Measurements from ENCODE around the gene DYNLT2B.

DYNLT2B gene

DNA sequence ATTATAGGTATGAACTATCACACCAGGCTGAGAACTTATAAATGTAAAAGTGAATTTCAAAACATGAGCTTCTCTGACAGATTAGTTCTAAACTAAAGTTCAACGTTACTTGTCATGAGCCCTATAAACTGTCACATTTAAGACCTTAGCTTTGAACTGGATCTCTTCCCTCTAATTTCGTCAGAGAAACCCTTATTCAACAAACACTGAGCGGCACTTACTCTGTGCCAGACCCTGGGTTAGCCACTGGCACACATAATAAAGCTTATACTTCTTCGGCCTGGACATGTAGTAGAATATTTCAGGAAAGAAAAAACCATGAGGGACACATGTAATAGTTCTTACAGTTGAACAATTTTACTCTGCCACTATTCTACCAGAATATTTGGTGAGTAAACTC lies 36.1 kb downstream of the DYNLT2B start:
- Histone ChIP-seq H3K4me2 (ENCODE audit: low read depth, low read length, poor library complexity, severe bottlenecking) (no peak overlapping the region), H2AFZ (ENCODE audit: low read length) (no peak overlapping the region), H3F3A (ENCODE audit: low read depth) (no peaks in the 10 kb centered on the region), H4K20me1 (ENCODE audit: insufficient read depth, low read length, poor library complexity, severe bottlenecking) (peaks cover 7% of the 10 kb centered on the region), H3K9ac (ENCODE audit: low read depth, low read length, poor library complexity, severe bottlenecking) (no peak overlapping the region), H3K79me2 (ENCODE audit: insufficient read depth, low read length) (peaks cover 51% of the 10 kb centered on the region), H3K4me3 (ENCODE audit: low read length, poor library complexity, severe bottlenecking) (no peak overlapping the region), H3K36me3 (ENCODE audit: insufficient read depth, low read length) (no peaks in the 10 kb centered on the region), H3K9me2 (replicated peaks; ENCODE audit: low read depth, low read length) (no peaks in the 10 kb centered on the region), H3K9me3 (ENCODE audit: insufficient read depth, low read depth, low read length) (no peaks in the 10 kb centered on the region), H3K27me3 (ENCODE audit: insufficient read depth, low read length, poor library complexity, severe bottlenecking) (no peaks in the 10 kb centered on the region), H3K4me1 (ENCODE audit: insufficient read depth, low read length, poor library complexity, severe bottlenecking) (peaks cover 47% of the 10 kb centered on the region)
- no peak for TF ChIP-seq EZH2phosphoT487 (IDR thresholded peaks at IDR 0.05; ENCODE audit: borderline replicate concordance)
- TF ChIP-seq, protein P1, sequence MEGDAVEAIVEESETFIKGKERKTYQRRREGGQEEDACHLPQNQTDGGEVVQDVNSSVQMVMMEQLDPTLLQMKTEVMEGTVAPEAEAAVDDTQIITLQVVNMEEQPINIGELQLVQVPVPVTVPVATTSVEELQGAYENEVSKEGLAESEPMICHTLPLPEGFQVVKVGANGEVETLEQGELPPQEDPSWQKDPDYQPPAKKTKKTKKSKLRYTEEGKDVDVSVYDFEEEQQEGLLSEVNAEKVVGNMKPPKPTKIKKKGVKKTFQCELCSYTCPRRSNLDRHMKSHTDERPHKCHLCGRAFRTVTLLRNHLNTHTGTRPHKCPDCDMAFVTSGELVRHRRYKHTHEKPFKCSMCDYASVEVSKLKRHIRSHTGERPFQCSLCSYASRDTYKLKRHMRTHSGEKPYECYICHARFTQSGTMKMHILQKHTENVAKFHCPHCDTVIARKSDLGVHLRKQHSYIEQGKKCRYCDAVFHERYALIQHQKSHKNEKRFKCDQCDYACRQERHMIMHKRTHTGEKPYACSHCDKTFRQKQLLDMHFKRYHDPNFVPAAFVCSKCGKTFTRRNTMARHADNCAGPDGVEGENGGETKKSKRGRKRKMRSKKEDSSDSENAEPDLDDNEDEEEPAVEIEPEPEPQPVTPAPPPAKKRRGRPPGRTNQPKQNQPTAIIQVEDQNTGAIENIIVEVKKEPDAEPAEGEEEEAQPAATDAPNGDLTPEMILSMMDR (conservative IDR thresholded peaks at IDR 0.05; ENCODE audit: low read length): no peak

DNA sequence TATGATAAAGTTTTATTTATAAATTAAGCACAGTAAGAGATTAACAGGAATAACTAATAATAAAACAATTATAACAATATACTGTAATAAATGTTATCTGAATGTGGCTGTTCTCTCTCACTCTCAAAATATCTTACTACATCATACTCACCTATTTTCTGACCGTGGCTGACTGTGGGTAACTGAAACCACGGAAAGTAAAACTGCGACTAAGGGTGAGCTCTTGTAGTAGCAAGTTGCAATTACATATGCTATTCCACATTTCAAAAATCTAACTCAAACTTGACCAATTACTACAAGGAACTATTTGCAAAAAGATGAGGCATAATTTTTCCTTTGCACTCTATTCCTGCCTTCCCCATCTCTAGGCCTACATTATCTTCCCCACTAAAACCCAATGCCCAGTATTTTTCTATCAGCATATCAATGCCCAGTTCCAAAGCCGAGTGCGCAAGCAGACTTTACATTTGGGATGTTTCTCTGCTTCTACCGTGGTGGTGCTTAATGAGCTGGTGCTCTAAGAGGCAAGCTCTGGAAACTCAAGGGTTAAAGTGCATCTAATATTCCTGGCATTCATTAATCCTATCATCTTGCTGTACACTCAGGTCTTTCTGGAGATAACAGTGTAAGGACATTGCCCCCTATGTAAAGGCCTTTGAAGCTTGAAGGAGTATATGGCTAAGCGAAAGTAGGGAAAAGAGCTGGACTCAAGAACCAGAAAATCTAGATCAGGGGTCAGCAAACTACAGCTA lies 37.2 kb downstream of the DYNLT2B start:
- no peak overlapping the region for H3K4me3 ChIP-seq (ENCODE audit: low read length, poor library complexity, severe bottlenecking)
- H2AFZ ChIP-seq (ENCODE audit: low read length): no peak overlapping the region
- peaks cover 43% of the 10 kb centered on the region for H3K79me2 ChIP-seq (ENCODE audit: insufficient read depth, low read length)
- no peaks in the 10 kb centered on the region for H3F3A ChIP-seq (ENCODE audit: low read depth)
- H3K9ac ChIP-seq (ENCODE audit: low read depth, low read length, poor library complexity, severe bottlenecking): peak overlapping the region; percentile 30
- peaks cover under 1% of the 10 kb centered on the region for H4K20me1 ChIP-seq (ENCODE audit: insufficient read depth, low read length, poor library complexity, severe bottlenecking)
- H3K4me2 ChIP-seq (ENCODE audit: low read depth, low read length, poor library complexity, severe bottlenecking): peak overlapping the region; percentile 63
- peaks cover 39% of the 10 kb centered on the region for H3K4me1 ChIP-seq (ENCODE audit: insufficient read depth, low read length, poor library complexity, severe bottlenecking)
- H3K9me2 ChIP-seq (replicated peaks; ENCODE audit: low read depth, low read length): no peaks in the 10 kb centered on the region
- TF ChIP-seq EZH2phosphoT487 (IDR thresholded peaks at IDR 0.05; ENCODE audit: borderline replicate concordance): no peak
- TF ChIP-seq, protein P1 (conservative IDR thresholded peaks at IDR 0.05; ENCODE audit: low read length): no peak
- no peaks in the 10 kb centered on the region for H3K9me3 ChIP-seq (ENCODE audit: insufficient read depth, low read depth, low read length)
- no peaks in the 10 kb centered on the region for H3K27me3 ChIP-seq (ENCODE audit: insufficient read depth, low read length, poor library complexity, severe bottlenecking)
- no peaks in the 10 kb centered on the region for H3K36me3 ChIP-seq (ENCODE audit: insufficient read depth, low read length)

DNA sequence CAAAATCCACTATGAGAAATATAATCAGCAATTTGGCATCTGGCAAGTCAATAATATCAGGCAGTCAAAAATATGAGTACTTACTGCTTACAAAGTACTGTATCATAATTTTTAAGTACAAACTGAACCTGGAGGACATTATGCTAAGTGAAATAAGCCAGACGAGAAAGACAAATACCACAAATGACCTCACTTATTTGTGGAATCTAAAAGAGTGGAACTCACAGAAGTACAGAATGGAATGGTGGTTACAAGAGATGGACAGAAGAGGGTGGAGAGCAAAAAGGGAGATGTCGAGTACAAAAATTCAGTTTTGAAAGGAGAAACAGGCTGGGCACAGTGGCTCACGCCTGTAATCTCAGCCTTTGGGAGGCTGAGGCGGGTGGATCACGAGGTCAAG lies 42.9 kb downstream of the DYNLT2B start:
- no peak overlapping the region for H3K4me2 ChIP-seq (ENCODE audit: low read depth, low read length, poor library complexity, severe bottlenecking)
- H3K79me2 ChIP-seq (ENCODE audit: insufficient read depth, low read length): peaks cover 21% of the 10 kb centered on the region
- H3K27me3 ChIP-seq (ENCODE audit: insufficient read depth, low read length, poor library complexity, severe bottlenecking): no peaks in the 10 kb centered on the region
- TF ChIP-seq, protein P1 (conservative IDR thresholded peaks at IDR 0.05; ENCODE audit: low read length): no peak
- no peak for TF ChIP-seq EZH2phosphoT487 (IDR thresholded peaks at IDR 0.05; ENCODE audit: borderline replicate concordance)
- no peaks in the 10 kb centered on the region for H4K20me1 ChIP-seq (ENCODE audit: insufficient read depth, low read length, poor library complexity, severe bottlenecking)
- H3K4me3 ChIP-seq (ENCODE audit: low read length, poor library complexity, severe bottlenecking): no peak overlapping the region
- H3K4me1 ChIP-seq (ENCODE audit: insufficient read depth, low read length, poor library complexity, severe bottlenecking): peaks cover 10% of the 10 kb centered on the region
- H3K9ac ChIP-seq (ENCODE audit: low read depth, low read length, poor library complexity, severe bottlenecking): no peak overlapping the region
- H3F3A ChIP-seq (ENCODE audit: low read depth): no peaks in the 10 kb centered on the region
- H3K36me3 ChIP-seq (ENCODE audit: insufficient read depth, low read length): peaks cover 12% of the 10 kb centered on the region; the same call in 1 of the 2 replicates
- H2AFZ ChIP-seq (ENCODE audit: low read length): no peak overlapping the region
- H3K9me2 ChIP-seq (replicated peaks; ENCODE audit: low read depth, low read length): no peaks in the 10 kb centered on the region
- H3K9me3 ChIP-seq (ENCODE audit: insufficient read depth, low read depth, low read length): no peaks in the 10 kb centered on the region
